Measurements from ENCODE around the gene DHX15. TPM values are rescaled to one million over a fixed set of nuclear protein-coding genes. Genes with fewer than 3 reads are reported as not detected.

Gene DHX15
- total and polyA plus RNA-seq, 9 of the 15 experiments (the other 6 are each of a cell fraction or from before 2014, with no cell fraction given), result 165 to 287 (median 208) TPM

GRCh38 chr4:24589448-24589847 is 5.1 kb upstream of the DHX15 start (continued):
- TF ChIP-seq, protein P1, sequence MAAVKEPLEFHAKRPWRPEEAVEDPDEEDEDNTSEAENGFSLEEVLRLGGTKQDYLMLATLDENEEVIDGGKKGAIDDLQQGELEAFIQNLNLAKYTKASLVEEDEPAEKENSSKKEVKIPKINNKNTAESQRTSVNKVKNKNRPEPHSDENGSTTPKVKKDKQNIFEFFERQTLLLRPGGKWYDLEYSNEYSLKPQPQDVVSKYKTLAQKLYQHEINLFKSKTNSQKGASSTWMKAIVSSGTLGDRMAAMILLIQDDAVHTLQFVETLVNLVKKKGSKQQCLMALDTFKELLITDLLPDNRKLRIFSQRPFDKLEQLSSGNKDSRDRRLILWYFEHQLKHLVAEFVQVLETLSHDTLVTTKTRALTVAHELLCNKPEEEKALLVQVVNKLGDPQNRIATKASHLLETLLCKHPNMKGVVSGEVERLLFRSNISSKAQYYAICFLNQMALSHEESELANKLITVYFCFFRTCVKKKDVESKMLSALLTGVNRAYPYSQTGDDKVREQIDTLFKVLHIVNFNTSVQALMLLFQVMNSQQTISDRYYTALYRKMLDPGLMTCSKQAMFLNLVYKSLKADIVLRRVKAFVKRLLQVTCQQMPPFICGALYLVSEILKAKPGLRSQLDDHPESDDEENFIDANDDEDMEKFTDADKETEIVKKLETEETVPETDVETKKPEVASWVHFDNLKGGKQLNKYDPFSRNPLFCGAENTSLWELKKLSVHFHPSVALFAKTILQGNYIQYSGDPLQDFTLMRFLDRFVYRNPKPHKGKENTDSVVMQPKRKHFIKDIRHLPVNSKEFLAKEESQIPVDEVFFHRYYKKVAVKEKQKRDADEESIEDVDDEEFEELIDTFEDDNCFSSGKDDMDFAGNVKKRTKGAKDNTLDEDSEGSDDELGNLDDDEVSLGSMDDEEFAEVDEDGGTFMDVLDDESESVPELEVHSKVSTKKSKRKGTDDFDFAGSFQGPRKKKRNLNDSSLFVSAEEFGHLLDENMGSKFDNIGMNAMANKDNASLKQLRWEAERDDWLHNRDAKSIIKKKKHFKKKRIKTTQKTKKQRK (IDR thresholded peaks at IDR 0.05; ENCODE audit: borderline replicate concordance, low read depth, low read length), result no peak
- no peak for TF ChIP-seq DIDO1 (tag; IDR thresholded peaks at IDR 0.05; ENCODE audit: low read depth)
- TF ChIP-seq MTA2 (IDR thresholded peaks at IDR 0.05; ENCODE audit: low read depth), result no peak
- TF ChIP-seq NR2C1 (IDR thresholded peaks at IDR 0.05), result no peak
- TF ChIP-seq NR2C1 (tag; IDR thresholded peaks at IDR 0.05), result no peak

DNA sequence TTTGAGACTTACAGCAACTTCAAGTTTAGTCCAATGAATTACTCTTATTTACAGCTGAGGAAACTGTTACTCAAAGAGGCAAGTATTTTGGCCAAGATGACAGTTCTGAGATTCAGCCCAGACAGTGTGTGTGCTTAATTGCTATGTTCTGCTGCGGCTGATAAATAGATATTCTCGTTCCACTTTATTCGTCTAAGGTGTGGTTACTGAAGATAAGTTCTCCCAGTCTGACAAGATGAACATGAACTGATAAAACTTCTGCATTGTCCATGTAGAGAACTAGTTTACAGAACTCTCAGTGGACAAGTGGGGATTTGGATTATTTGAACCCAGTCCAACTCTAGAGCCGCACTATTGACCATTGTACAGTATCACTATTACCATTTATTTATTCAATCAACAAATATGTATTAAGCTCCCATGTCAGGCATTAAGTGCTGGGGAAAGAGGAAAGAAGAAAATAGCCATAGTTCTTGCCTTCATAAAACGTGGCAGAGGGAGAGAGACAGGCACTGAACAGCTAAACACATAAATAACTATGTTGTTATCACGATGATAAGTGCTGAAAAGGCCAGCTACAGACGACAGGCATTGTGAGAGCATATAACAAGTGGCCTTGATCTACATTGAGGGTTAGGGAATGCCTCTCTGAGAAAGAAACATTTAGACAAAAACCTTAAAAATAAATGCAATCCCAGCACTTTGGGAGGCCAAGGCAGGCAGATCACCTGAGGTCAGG is 4.0 kb upstream of the DHX15 start:
- H2AFZ ChIP-seq (ENCODE audit: low read depth, low read length), result no peak overlapping the region
- intact Hi-C loops (cut with micrococcal nuclease) (no loop called here), in situ Hi-C loops (cut with MboI) (no loop called here)
- CTCF ChIA-PET (ENCODE audit: low intra/inter-chr PET ratio), result no interaction called here
- DNase-seq (ENCODE audit: extremely low read depth in 1 of 4, low spot score in 3 of 4) (peak in 2 of 4 experiments; percentile 8 to 50), ATAC-seq (no peak), FAIRE-seq (no peak)
- no peak overlapping the region for H3K4me2 ChIP-seq (ENCODE audit: insufficient read depth, low read length)
- no peak overlapping the region for H3K9ac ChIP-seq (ENCODE audit: insufficient read depth in 1 of 2, low read depth in 2 of 2, low read length in 2 of 2)
- no peaks in the 10 kb centered on the region for H3K36me3 ChIP-seq (ENCODE audit: control insufficient read depth, insufficient read depth, low read length)
- no TSS peak for BruUV-seq (replicated peaks)
- no peaks in the 10 kb centered on the region for H3K9me1 ChIP-seq (ENCODE audit: control insufficient read depth, insufficient read depth, low read length)
- POLR2A ChIA-PET, result no interaction called here
- peaks cover 7 to 13% of the 10 kb centered on the region in 2 experiments; a peak in 3 of 5 replicates for H3K4me1 ChIP-seq (replicated peaks in 1 of 2; ENCODE audit: control insufficient read depth in 2 of 2, insufficient read depth in 2 of 2, low read length in 2 of 2)
- 4% methylated on average over 7 of the region's 7 CpGs for WGBS (ENCODE audit: insufficient coverage, low coverage, missing lambda C conversion rate)
- H3K79me2 ChIP-seq (ENCODE audit: control insufficient read depth, insufficient read depth, low read length), result peaks cover 17% of the 10 kb centered on the region
- H4K20me1 ChIP-seq (replicated peaks; ENCODE audit: control insufficient read depth, insufficient read depth, low read length), result 0 out of 2 replicates have a peak, but pooled peaks cover under 1% of the 10 kb centered on the region
- no peak overlapping the region for H3K4me3 ChIP-seq
- H3K27me3 ChIP-seq (ENCODE audit: control insufficient read depth in 2 of 2, insufficient read depth in 2 of 2, low read length in 2 of 2), result no peaks in the 10 kb centered on the region; a peak in 1 of 5 replicates
- 0 out of 2 replicates have a peak, but pooled peaks cover 2% of the 10 kb centered on the region for H3K9me3 ChIP-seq (replicated peaks; ENCODE audit: control insufficient read depth, insufficient read depth, low read depth, low read length)
- H3K27ac ChIP-seq (ENCODE audit: extremely low read depth, low read depth, low read length), result no peak overlapping the region
- TF ChIP-seq PKNOX1 (IDR thresholded peaks at IDR 0.05) (peak; percentile 22; the same call in 1 of the 2 replicates), POLR3A (IDR thresholded peaks at IDR 0.05; ENCODE audit: borderline replicate concordance, extremely low read depth, insufficient read depth, insufficient read length) (no peak), CBFA2T3 (IDR thresholded peaks at IDR 0.05) (peak; percentile 91), ZBTB1 (CRISPR knock-in tag; IDR thresholded peaks at IDR 0.05; ENCODE audit: borderline replicate concordance, low read depth) (no peak), HDAC2 (IDR thresholded peaks at IDR 0.05) (no peak), HIVEP1 (CRISPR knock-in tag; IDR thresholded peaks at IDR 0.05) (no peak), GATA2 (CRISPR knock-in tag; IDR thresholded peaks at IDR 0.05) (0 out of 2 replicates have a peak, but pooled peaks have one; percentile 38), DPF2 (IDR thresholded peaks at IDR 0.05) (peak; percentile 51; the same call in 1 of the 2 replicates), ADNP (tag; IDR thresholded peaks at IDR 0.05) (peak; percentile 45; the same call in 1 of the 2 replicates), SMARCA4 (IDR thresholded peaks at IDR 0.05) (peak; percentile 75)
- TF ChIP-seq, protein P2, sequence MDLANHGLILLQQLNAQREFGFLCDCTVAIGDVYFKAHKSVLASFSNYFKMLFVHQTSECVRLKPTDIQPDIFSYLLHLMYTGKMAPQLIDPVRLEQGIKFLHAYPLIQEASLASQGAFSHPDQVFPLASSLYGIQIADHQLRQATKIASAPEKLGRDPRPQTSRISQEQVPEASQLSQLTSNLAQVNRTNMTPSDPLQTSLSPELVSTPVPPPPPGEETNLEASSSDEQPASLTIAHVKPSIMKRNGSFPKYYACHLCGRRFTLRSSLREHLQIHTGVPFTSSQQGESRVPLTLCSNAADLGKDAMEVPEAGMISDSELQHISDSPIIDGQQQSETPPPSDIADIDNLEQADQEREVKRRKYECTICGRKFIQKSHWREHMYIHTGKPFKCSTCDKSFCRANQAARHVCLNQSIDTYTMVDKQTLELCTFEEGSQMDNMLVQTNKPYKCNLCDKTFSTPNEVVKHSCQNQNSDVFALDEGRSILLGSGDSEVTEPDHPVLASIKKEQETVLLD (IDR thresholded peaks at IDR 0.05), result no peak

Measured in K562 (cell line).